Heart right ventricle (tissue), 16 donors: ENCODE results near the gene ITGB2. TPM values are rescaled to one million over a fixed set of nuclear protein-coding genes. Genes with fewer than 3 reads are reported as not detected.

Experiments
- ATAC-seq, 8 donors: fragments of 200-7000 bp; cut with Tn5 transposase; one replicate each; pipeline ENCODE4 v1.9.1; 2020; ENCODE audit warnings: mild to moderate bottlenecking in 8 of 8, moderate library complexity in 8 of 8, moderate number of reproducible peaks in 1 of 8
- DNase-seq, 2 donors: peaks; one replicate each; pipeline ENCODE4 v3.0.0-alpha.2; 2020
- H3K27ac ChIP-seq, 10 donors: fragments of 200-600 bp; sonication (generic) in 2 of 10; one replicate each; pipeline versions ENCODE4 v1.5.0 to v1.8.0; 2020 to 2022; ENCODE audit warnings: mild to moderate bottlenecking in 3 of 10
- H3K27me3 ChIP-seq, 7 donors: fragments of 200-600 bp; one replicate each; pipeline ENCODE4 v1.8.0; 2021 to 2022; ENCODE audit warnings: mild to moderate bottlenecking in 2 of 7
- H3K36me3 ChIP-seq, 9 donors: fragments of 200-600 bp; sonication (generic) in 1 of 9; one replicate each; pipeline versions ENCODE4 v1.5.0 to v1.8.0; 2020 to 2022; ENCODE audit warnings: mild to moderate bottlenecking in 2 of 9
- H3K4me1 ChIP-seq, 9 donors: fragments of 200-600 bp; sonication (generic) in 1 of 9; one replicate each; pipeline versions ENCODE4 v1.5.0 to v1.8.0; 2020 to 2022; ENCODE audit warnings: mild to moderate bottlenecking in 4 of 9
- H3K4me3 ChIP-seq, 10 donors: fragments of 200-600 bp; sonication (generic) in 2 of 10; one replicate each; pipeline versions ENCODE4 v1.5.0 to v1.8.0; 2020 to 2022; ENCODE audit warnings: mild to moderate bottlenecking in 7 of 10, moderate library complexity in 2 of 10
- H3K9me3 ChIP-seq, 11 donors: fragments of 200-600 bp in 10 of 11; sonication (generic) in 2 of 11; one replicate each; pipeline versions ENCODE4 v1.5.0 to v1.8.0; 2013 to 2022; ENCODE audit warnings: mild to moderate bottlenecking in 2 of 11, control low read depth in 1 of 11, moderate library complexity in 1 of 11
- WGBS, 2 donors: extraction: QIAGEN DNeasy Blood & Tissue Kit; methylation state at CpG; one replicate each; pipeline ENCODE4 v1.1.7; 2013; ENCODE audit warnings: inconsistent platforms in 1 of 2; 5-methylcytosine and 5-hydroxymethylcytosine counted together
- intact Hi-C, 10 donors: fragments of 100-400 bp; cut with DNase I; formaldehyde crosslinking; loops; one replicate each; pipeline versions ENCODE4 v1.11.1 to v1.14.2; 2022
- polyA plus RNA-seq, 2 donors: library from polyadenylated mRNA; stranded (reverse); fragments of 200-250 nt; gene quantifications; one replicate each; pipeline ENCODE4 v1.2.3, GENCODE V29; 2013
- total RNA-seq, 10 donors: library from RNA; stranded (reverse); fragmentation: NEBNext Ultra II Directional in 3 of 10; extraction: Animal tissue kit (Norgen Biotek cat#: 25700) in 3 of 10; gene quantifications; one replicate each; pipeline versions ENCODE4 v1.2.1 to v1.2.4, GENCODE V29; 2021 to 2023
- TF ChIP-seq, protein P1 (sequence below), 9 donors: fragments of 200-600 bp; sonication (generic) in 2 of 9; IDR thresholded peaks; one replicate each; pipeline versions ENCODE4 v1.5.0 to v1.8.0; 2021 to 2022; ENCODE audit warnings: antibody characterized with exemption in 9 of 9, mild to moderate bottlenecking in 5 of 9, moderate library complexity in 1 of 9
- donor health status: Arrhythmogenic right ventricular cardiomyopathy.
- donor health status: ischemic (EF 13 %, LVEDD 7.1; RV severe dilation, severe dysfunction).
- donor health status: healthy with polysubstance abuse.
- donor health status: DM: no; HTN: yes; CAD: no.
- donor health status: DM: no; HTN: no; CAD: no.
- donor health status: ischemic (EF 25% LVEDD 6.9; RV normal size, moderate dysfunction).
- donor health status: ischemic (EF 25% LVEDD 5.7; RV mildly dilated, moderate dysfunction).
- donor health status: healthy.
- donor health status: DM: yes; HTN: yes; CAD: no.
- donor health status: Ischemic cardiomyopathy.
- donor health status: ischemic (EF 35%, LVEDD 5.7; RV mildly dilated, moderate dysfunction).
- donor health status: nonischemic (EF 11% LVEDD 7.7; RV severe dilation, severe dysfunction).
- donor health status: DM: yes; HTN: yes; CAD: no.
- donor health status: PGD.
- donor health status: ischemic (EF 29% LVEDD 5.4; RV normal size, mild dysfunction).
- donor health status: nonischemic (EF 23%, LVEDD 6.1; RV moderate dilation, normal function).

ITGB2 gene
- total and polyA plus RNA-seq, 12 donors, result 5.1 to 151 (median 11.4) TPM

DNA sequence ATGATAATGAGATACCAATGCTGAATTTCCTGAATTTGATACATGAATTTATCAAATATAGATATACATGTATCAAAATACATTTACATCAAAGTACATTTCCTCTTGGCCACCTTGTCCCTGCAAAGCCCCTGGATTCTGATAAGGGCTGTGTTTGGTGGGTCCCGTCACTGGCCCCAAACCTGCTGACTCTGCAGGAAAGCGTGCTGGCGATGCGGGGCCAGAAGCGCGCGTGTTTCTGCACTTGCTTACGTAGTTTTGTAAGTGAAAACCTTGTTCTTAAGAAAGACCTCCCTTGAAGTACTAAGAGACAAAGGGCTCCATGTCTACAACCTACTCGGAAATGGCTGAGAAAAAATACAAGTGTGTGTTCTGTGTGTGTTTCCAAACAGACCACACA, 11.0 kb downstream of the ITGB2 start:
- ATAC-seq (no peak), DNase-seq (no peak)
- Histone ChIP-seq H3K36me3 (peaks cover 0 to 38% (median 0%) of the 10 kb centered on the region in 9 donors), H3K27me3 (peaks cover 0 to 10% (median 0%) of the 10 kb centered on the region in 7 donors), H3K9me3 (no peaks in the 10 kb centered on the region), H3K4me1 (peaks cover 0 to 87% (median 12%) of the 10 kb centered on the region in 9 donors), H3K27ac (peak overlapping the region in 1 of 10 donors; percentile 92), H3K4me3 (no peak overlapping the region)
- TF ChIP-seq, protein P1, sequence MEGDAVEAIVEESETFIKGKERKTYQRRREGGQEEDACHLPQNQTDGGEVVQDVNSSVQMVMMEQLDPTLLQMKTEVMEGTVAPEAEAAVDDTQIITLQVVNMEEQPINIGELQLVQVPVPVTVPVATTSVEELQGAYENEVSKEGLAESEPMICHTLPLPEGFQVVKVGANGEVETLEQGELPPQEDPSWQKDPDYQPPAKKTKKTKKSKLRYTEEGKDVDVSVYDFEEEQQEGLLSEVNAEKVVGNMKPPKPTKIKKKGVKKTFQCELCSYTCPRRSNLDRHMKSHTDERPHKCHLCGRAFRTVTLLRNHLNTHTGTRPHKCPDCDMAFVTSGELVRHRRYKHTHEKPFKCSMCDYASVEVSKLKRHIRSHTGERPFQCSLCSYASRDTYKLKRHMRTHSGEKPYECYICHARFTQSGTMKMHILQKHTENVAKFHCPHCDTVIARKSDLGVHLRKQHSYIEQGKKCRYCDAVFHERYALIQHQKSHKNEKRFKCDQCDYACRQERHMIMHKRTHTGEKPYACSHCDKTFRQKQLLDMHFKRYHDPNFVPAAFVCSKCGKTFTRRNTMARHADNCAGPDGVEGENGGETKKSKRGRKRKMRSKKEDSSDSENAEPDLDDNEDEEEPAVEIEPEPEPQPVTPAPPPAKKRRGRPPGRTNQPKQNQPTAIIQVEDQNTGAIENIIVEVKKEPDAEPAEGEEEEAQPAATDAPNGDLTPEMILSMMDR (IDR thresholded peaks at IDR 0.05), result no peak
- intact Hi-C loops, result no loop called here
- 90 to 92% methylated on average over 9 of the region's 9 CpGs for WGBS, 2 donors

DNA sequence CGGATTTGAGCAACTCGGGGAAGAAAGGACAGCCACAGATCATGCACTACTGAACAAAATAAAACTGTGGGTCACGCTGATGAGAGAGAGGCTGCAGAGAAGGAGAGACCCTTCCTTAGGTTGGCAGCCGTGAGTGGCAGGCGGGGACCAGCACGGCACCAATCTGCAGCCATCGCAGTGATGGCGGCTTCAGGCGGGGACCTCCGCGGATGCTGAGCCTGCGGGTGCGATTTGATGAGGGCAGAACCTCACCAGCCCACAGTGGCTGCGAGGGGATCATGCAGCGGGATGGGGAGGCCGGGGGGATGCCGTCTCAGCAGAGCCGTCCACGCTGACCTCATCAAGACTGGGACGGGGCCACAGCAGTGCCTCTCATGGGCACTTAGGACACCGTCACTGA, 11.8 kb downstream of the ITGB2 start:
- TF ChIP-seq, protein P1 (IDR thresholded peaks at IDR 0.05), result no peak
- peak in 1 of 2 donors; percentile 5 for DNase-seq

GRCh38 chr21:44907966-44908895, 12.5 kb downstream of the ITGB2 start:
- TF ChIP-seq, protein P1 (IDR thresholded peaks at IDR 0.05), result peak in 2 of 9 donors; percentile 5 to 17
- Histone ChIP-seq H3K27ac (peak overlapping the region in 3 of 10 donors; percentile 40 to 88 (median 44)), H3K36me3 (peaks cover 0 to 51% (median 0%) of the 10 kb centered on the region in 9 donors), H3K4me1 (peaks cover 0 to 76% (median 12%) of the 10 kb centered on the region in 9 donors), H3K9me3 (no peaks in the 10 kb centered on the region), H3K27me3 (peaks cover 0 to 10% (median 0%) of the 10 kb centered on the region in 7 donors), H3K4me3 (peak overlapping the region in 2 of 10 donors; percentile 3 to 13)
- ATAC-seq (peak in 4 of 8 donors; percentile 13 to 45 (median 20)), DNase-seq (peak; percentile 36 to 37)
- intact Hi-C loops, result no loop called here
- WGBS, 2 donors, result 61 to 62% methylated on average over 25 of the region's 25 CpGs

More for the DNA sequence above, 11.8 kb downstream of the ITGB2 start:
- no peak overlapping the region for H3K4me3 ChIP-seq
- intact Hi-C loops, result no loop called here
- WGBS, 2 donors, result 87 to 90% methylated on average over 21 of the region's 21 CpGs
- peaks cover 0 to 10% (median 0%) of the 10 kb centered on the region in 7 donors for H3K27me3 ChIP-seq
- H3K4me1 ChIP-seq, result peaks cover 0 to 79% (median 12%) of the 10 kb centered on the region in 9 donors
- ATAC-seq, result no peak
- H3K36me3 ChIP-seq, result peaks cover 0 to 44% (median 0%) of the 10 kb centered on the region in 9 donors
- no peaks in the 10 kb centered on the region for H3K9me3 ChIP-seq
- peak overlapping the region in 2 of 10 donors; percentile 44 to 88 for H3K27ac ChIP-seq

- ATAC-seq (no peak), DNase-seq (peak in 1 of 2 donors; percentile 17)
- peak overlapping the region in 2 of 10 donors; percentile 3 to 13 for H3K4me3 ChIP-seq
- 58 to 66% methylated on average over 16 of the region's 16 CpGs for WGBS, 2 donors
- TF ChIP-seq, protein P1 (IDR thresholded peaks at IDR 0.05), result no peak
- H3K9me3 ChIP-seq, result no peaks in the 10 kb centered on the region
- intact Hi-C loops, result no loop called here
- peaks cover 0 to 77% (median 12%) of the 10 kb centered on the region in 9 donors for H3K4me1 ChIP-seq
- peaks cover 0 to 10% (median 0%) of the 10 kb centered on the region in 7 donors for H3K27me3 ChIP-seq
- H3K27ac ChIP-seq, result peak overlapping the region in 3 of 10 donors; percentile 10 to 88 (median 40)
- H3K36me3 ChIP-seq, result peaks cover 0 to 59% (median 0%) of the 10 kb centered on the region in 9 donors
These were observed 13.3 kb downstream of the ITGB2 start for GRCh38 chr21:44907225-44907965.
